Heart left ventricle (tissue), 16 donors: ENCODE results near the gene DSCAML1. TPM values are rescaled to one million over a fixed set of nuclear protein-coding genes. Genes with fewer than 3 reads are reported as not detected.

Experiments
- ATAC-seq, 4 donors: fragments of 200-7000 bp; cut with Tn5 transposase; one replicate each; pipeline ENCODE4 v1.9.1; 2020 to 2022; ENCODE audit warnings: moderate library complexity in 4 of 4, mild to moderate bottlenecking in 3 of 4, moderate number of reproducible peaks in 1 of 4
- DNase-seq, 5 donors: peaks; one replicate each; pipeline ENCODE4 v3.0.0-alpha.2; 2020
- H3K27ac ChIP-seq, 12 donors: fragments of 200-600 bp; sonication (generic) in 4 of 12; one replicate each; pipeline versions ENCODE4 v1.5.0 to v1.8.0; 2016 to 2022; ENCODE audit warnings: mild to moderate bottlenecking in 2 of 12
- H3K27me3 ChIP-seq, 9 donors: fragments of 200-600 bp; sonication (generic) in 2 of 9; one replicate each; pipeline versions ENCODE4 v1.5.1 to v1.8.0; 2016 to 2022; ENCODE audit warnings: mild to moderate bottlenecking in 3 of 9
- H3K36me3 ChIP-seq, 9 donors: fragments of 200-600 bp; sonication (generic) in 2 of 9; one replicate each; pipeline versions ENCODE4 v1.5.0 to v1.8.0; 2018 to 2022; ENCODE audit warnings: mild to moderate bottlenecking in 2 of 9
- H3K4me1 ChIP-seq, 12 donors: fragments of 200-600 bp; sonication (generic) in 4 of 12; one replicate each; pipeline versions ENCODE4 v1.5.0 to v1.8.0; 2016 to 2022; ENCODE audit warnings: mild to moderate bottlenecking in 3 of 12
- H3K4me3 ChIP-seq, 12 donors: fragments of 200-600 bp; sonication (generic) in 4 of 12; one replicate each; pipeline versions ENCODE4 v1.5.0 to v1.8.0; 2017 to 2022; ENCODE audit warnings: mild to moderate bottlenecking in 9 of 12, moderate library complexity in 4 of 12
- H3K9me3 ChIP-seq, 12 donors: fragments of 200-600 bp; sonication (generic) in 4 of 12; one replicate each; pipeline versions ENCODE4 v1.5.0 to v1.8.0; 2016 to 2022; ENCODE audit warnings: mild to moderate bottlenecking in 1 of 12
- CTCF ChIP-seq, 12 donors: fragments of 200-600 bp; sonication (generic) in 4 of 12; IDR thresholded peaks; one replicate each; pipeline versions ENCODE4 v1.5.0 to v1.8.0; 2018 to 2022; ENCODE audit warnings: antibody characterized with exemption in 12 of 12, mild to moderate bottlenecking in 5 of 12
- POLR2A ChIP-seq, 2 donors: fragments of 450-650 bp; IDR thresholded peaks; one replicate each; pipeline ENCODE4 v1.6.1; 2017; ENCODE audit warnings: antibody characterized with exemption in 2 of 2, mild to moderate bottlenecking in 2 of 2, moderate library complexity in 2 of 2
- WGBS, 4 donors: extraction: QIAGEN DNeasy Blood & Tissue Kit in 2 of 4; methylation state at CpG; one replicate each; pipeline versions ENCODE4 v1.1.5 to v1.1.7; 2013 to 2018; 5-methylcytosine and 5-hydroxymethylcytosine counted together
- intact Hi-C, 10 donors: fragments of 100-400 bp; cut with DNase I; formaldehyde crosslinking; loops; one replicate each; pipeline versions ENCODE4 v1.11.1 to v1.14.2; 2022
- polyA plus RNA-seq, 2 donors: library from polyadenylated mRNA; stranded (reverse); fragments of 200-250 nt; gene quantifications; one replicate each; pipeline ENCODE4 v1.2.3, GENCODE V29; 2013
- total RNA-seq, 9 donors: library from RNA; depleted of rRNA in 2 of 9; stranded (reverse); fragments of >200 nt in 2 of 9; fragmentation: NEBNext Ultra II Directional in 3 of 9; extraction: Animal tissue kit (Norgen Biotek cat#: 25700) in 3 of 9; gene quantifications; one replicate each; pipeline versions ENCODE4 v1.1.0 to v1.2.4, GENCODE V29; 2016 to 2023
- donor health status: ischemic (EF 13 %, LVEDD 7.1; RV severe dilation, severe dysfunction).
- donor health status: healthy with polysubstance abuse.
- donor health status: DM: no; HTN: yes; CAD: no.
- donor health status: DM: no; HTN: no; CAD: no.
- donor health status: ischemic (EF 25% LVEDD 6.9; RV normal size, moderate dysfunction).
- donor health status: ischemic (EF 25% LVEDD 5.7; RV mildly dilated, moderate dysfunction).
- donor health status: healthy.
- donor health status: DM: yes; HTN: yes; CAD: no.
- donor health status: ischemic (EF 35%, LVEDD 5.7; RV mildly dilated, moderate dysfunction).
- donor health status: nonischemic (EF 11% LVEDD 7.7; RV severe dilation, severe dysfunction).
- donor health status: DM: yes; HTN: yes; CAD: no.
- donor health status: PGD.
- donor health status: ischemic (EF 29% LVEDD 5.4; RV normal size, mild dysfunction).
- donor health status: nonischemic (EF 23%, LVEDD 6.1; RV moderate dilation, normal function).

DSCAML1 gene
- total and polyA plus RNA-seq, 11 donors, result 0.05 to 1.7 (median 0.76) TPM

- no peaks in the 10 kb centered on the region for H3K27me3 ChIP-seq
- 79 to 88% (median 85%) methylated on average over 10 of the region's 10 CpGs for WGBS, 4 donors
Observed at GRCh38 chr11:117476531-117477142, 320.4 kb downstream of the DSCAML1 start.

GRCh38 chr11:117475716-117476530 lies 321.1 kb downstream of the DSCAML1 start:
- WGBS, 4 donors, result 77 to 84% (median 79%) methylated on average over 11 of the region's 11 CpGs
- Histone ChIP-seq H3K4me1 (no peaks in the 10 kb centered on the region), H3K27me3 (no peaks in the 10 kb centered on the region)

More at GRCh38 chr11:117476531-117477142, 320.4 kb downstream of the DSCAML1 start:
- intact Hi-C loops, result no loop called here
- no peaks in the 10 kb centered on the region for H3K9me3 ChIP-seq
- TF ChIP-seq CTCF (IDR thresholded peaks at IDR 0.05), result no peak
- no peak for TF ChIP-seq POLR2A (IDR thresholded peaks at IDR 0.05)
- no peak overlapping the region for H3K27ac ChIP-seq
- ATAC-seq (no peak), DNase-seq (no peak)
- H3K4me1 ChIP-seq, result no peaks in the 10 kb centered on the region
- peaks cover 0 to 5% (median 0%) of the 10 kb centered on the region in 9 donors for H3K36me3 ChIP-seq
- no peak overlapping the region for H3K4me3 ChIP-seq

GRCh38 chr11:117473481-117474091 lies 323.4 kb downstream of the DSCAML1 start:
- H3K4me1 ChIP-seq, result no peaks in the 10 kb centered on the region
- peaks cover 0 to 9% (median 0%) of the 10 kb centered on the region in 9 donors for H3K36me3 ChIP-seq
- TF ChIP-seq CTCF (IDR thresholded peaks at IDR 0.05) (no peak), POLR2A (IDR thresholded peaks at IDR 0.05) (no peak)
- no peaks in the 10 kb centered on the region for H3K9me3 ChIP-seq
- DNase-seq (no peak), ATAC-seq (no peak)
- no peak overlapping the region for H3K27ac ChIP-seq
- intact Hi-C loops, result no loop called here
- H3K4me3 ChIP-seq, result no peak overlapping the region
- H3K27me3 ChIP-seq, result no peaks in the 10 kb centered on the region
- WGBS, 4 donors, result 84 to 89% (median 87%) methylated on average over 8 of the region's 8 CpGs

More at GRCh38 chr11:117475716-117476530, 321.1 kb downstream of the DSCAML1 start:
- intact Hi-C loops, result no loop called here
- TF ChIP-seq POLR2A (IDR thresholded peaks at IDR 0.05), result no peak
- no peak for TF ChIP-seq CTCF (IDR thresholded peaks at IDR 0.05)
- Histone ChIP-seq H3K9me3 (no peaks in the 10 kb centered on the region), H3K27ac (no peak overlapping the region), H3K36me3 (peaks cover 0 to 5% (median 0%) of the 10 kb centered on the region in 9 donors), H3K4me3 (no peak overlapping the region)
- DNase-seq (no peak), ATAC-seq (no peak)

GRCh38 chr11:117471776-117472175 lies 325.2 kb downstream of the DSCAML1 start:
- ATAC-seq, result no peak
- WGBS, 4 donors, result 92 to 96% (median 94%) methylated on average over 6 to 7 of the region's 7 CpGs
- H3K36me3 ChIP-seq, result peaks cover 0 to 9% (median 0%) of the 10 kb centered on the region in 9 donors

More at GRCh38 chr11:117471776-117472175, 325.2 kb downstream of the DSCAML1 start:
- TF ChIP-seq CTCF (IDR thresholded peaks at IDR 0.05) (no peak), POLR2A (IDR thresholded peaks at IDR 0.05) (no peak)
- H3K27ac ChIP-seq, result no peak overlapping the region
- no peak overlapping the region for H3K4me3 ChIP-seq
- no peaks in the 10 kb centered on the region for H3K9me3 ChIP-seq
- no peaks in the 10 kb centered on the region for H3K4me1 ChIP-seq
- DNase-seq, result no peak
- intact Hi-C loops, result no loop called here
- no peaks in the 10 kb centered on the region for H3K27me3 ChIP-seq
